Hepatocyte (in vitro differentiated cells): ENCODE measurements around the gene HERC4.

Experiments used
- CTCF ChIP-seq: fragments of 200-600 bp; sonication (generic); IDR thresholded peaks from 2 replicates; pipeline ENCODE4 v1.5.1; 2016; ENCODE audit warnings: antibody characterized with exemption, mild to moderate bottlenecking; ENCODE audit not compliant: poor library complexity
- EZH2 ChIP-seq: fragments of 200-600 bp; sonication (generic); IDR thresholded peaks from 2 replicates; pipeline ENCODE4 v1.6.1; 2016; ENCODE audit warnings: antibody characterized with exemption, mild to moderate bottlenecking, borderline replicate concordance

- TF ChIP-seq CTCF, result no peak
- TF ChIP-seq EZH2, result no peak
Measured at GRCh38 chr10:68046642-68047041, 28.4 kb downstream of the HERC4 start.
